Astrocyte of the spinal cord (primary cell): ENCODE data around the gene SPATA1.

ENCODE experiments used
- DNase-seq: peaks from one replicate; pipeline ENCODE4 v3.0.0; 2011; ENCODE audit warnings: low read depth, low spot score
- H3K4me3 ChIP-seq: 2 replicates; pipeline ENCODE4 v1.5.1; 2011; ENCODE audit warnings: low read depth, mild to moderate bottlenecking, low read length, moderate library complexity
- in situ Hi-C: cut with HindIII; loops from 2 replicates; pipeline ENCODE4 v1.10.0; 2017; ENCODE audit warnings: low sequenced_read_pairs
- TF ChIP-seq, protein P1 (sequence below): IDR thresholded peaks from 2 replicates; pipeline ENCODE4 v1.5.1; 2012; ENCODE audit warnings: low read depth, mild to moderate bottlenecking, low read length, inconsistent platforms

The SPATA1 gene

DNA sequence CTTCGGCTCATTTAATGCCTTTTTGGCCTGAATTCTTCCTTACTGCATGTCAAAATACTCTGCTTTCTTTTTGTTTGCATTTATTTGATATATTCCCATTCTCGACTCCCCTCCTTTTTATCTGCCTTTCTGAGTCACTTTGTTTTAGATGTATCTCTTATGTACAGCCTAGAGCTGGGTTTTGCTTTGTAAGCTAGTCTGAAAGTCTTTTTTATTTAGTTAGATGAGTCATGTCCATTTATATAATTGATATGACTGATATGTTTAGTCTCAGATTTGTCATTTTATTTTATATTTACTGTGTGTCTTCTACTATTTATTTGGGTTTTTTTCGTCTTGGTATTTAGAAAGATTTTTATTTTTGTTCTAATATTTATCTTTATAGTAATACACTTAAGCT is 33.8 kb downstream of the SPATA1 start:
- in situ Hi-C loops: no loop called here
- no peak overlapping the region for H3K4me3 ChIP-seq
- DNase-seq: peak; percentile 37
- TF ChIP-seq, protein P1, sequence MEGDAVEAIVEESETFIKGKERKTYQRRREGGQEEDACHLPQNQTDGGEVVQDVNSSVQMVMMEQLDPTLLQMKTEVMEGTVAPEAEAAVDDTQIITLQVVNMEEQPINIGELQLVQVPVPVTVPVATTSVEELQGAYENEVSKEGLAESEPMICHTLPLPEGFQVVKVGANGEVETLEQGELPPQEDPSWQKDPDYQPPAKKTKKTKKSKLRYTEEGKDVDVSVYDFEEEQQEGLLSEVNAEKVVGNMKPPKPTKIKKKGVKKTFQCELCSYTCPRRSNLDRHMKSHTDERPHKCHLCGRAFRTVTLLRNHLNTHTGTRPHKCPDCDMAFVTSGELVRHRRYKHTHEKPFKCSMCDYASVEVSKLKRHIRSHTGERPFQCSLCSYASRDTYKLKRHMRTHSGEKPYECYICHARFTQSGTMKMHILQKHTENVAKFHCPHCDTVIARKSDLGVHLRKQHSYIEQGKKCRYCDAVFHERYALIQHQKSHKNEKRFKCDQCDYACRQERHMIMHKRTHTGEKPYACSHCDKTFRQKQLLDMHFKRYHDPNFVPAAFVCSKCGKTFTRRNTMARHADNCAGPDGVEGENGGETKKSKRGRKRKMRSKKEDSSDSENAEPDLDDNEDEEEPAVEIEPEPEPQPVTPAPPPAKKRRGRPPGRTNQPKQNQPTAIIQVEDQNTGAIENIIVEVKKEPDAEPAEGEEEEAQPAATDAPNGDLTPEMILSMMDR: no peak

DNA sequence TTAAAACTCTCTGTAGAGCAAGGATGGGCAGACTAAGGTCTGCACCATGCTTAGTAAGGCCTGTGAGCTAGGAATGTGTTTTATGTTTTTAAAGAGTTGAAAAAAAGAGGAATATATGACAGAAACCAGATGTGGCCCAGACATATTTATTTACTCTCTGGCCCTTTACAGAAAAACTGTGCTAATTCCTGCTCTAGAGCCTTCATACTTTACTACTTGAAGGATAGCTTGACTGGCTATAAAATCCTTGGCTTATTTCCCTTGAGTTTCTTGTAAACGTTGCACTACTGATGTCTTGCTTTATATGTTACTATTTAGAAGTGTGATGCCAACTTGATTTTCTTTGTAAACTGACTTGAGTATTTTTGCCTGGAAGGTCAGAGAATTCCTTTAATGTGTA is 34.6 kb downstream of the SPATA1 start:
- DNase-seq: no peak
- H3K4me3 ChIP-seq: no peak overlapping the region
- in situ Hi-C loops: no loop called here
- TF ChIP-seq, protein P1: no peak

DNA sequence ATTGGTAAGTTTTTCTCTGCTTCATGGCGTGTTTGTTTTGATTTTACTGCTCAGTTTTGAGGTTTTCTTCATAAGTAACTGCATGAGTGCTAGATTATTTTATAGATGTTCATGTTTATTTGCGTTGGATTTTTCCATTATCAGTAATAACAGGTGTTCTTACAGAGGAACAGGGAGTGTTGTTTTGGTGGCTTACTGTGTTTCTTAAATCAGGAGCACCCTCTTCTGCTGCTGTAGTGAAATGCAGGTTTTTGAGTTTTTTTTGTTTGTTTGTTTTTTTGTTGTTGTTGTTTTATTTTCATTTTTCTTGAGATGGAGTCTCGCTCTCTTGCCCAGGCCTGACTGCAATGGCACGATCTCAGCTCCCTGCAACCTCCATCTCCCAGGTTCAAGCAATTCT is 35.5 kb downstream of the SPATA1 start:
- H3K4me3 ChIP-seq: no peak overlapping the region
- in situ Hi-C loops: no loop called here
- no peak for DNase-seq
- TF ChIP-seq, protein P1: no peak

DNA sequence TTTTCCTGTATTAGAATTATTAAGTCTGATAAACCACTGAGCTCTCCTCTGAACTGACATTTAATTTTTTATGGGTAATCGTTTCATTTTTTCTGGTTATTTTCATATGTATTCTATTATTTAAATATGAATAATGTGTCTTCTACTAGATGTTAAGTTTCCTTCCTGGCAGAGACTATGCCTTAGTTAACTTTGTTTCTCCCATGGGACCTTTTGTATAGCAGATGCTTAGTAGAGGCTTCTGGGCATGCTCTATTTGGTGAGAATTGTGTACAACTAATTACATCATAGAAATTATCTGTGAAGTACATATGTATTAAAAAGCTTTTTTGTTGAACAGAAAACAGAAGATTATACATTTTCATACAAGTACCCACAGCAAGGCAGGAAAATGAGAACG is 44.6 kb downstream of the SPATA1 start:
- DNase-seq: no peak
- H3K4me3 ChIP-seq: no peak overlapping the region
- TF ChIP-seq, protein P1: no peak
- in situ Hi-C loops: no loop called here

DNA sequence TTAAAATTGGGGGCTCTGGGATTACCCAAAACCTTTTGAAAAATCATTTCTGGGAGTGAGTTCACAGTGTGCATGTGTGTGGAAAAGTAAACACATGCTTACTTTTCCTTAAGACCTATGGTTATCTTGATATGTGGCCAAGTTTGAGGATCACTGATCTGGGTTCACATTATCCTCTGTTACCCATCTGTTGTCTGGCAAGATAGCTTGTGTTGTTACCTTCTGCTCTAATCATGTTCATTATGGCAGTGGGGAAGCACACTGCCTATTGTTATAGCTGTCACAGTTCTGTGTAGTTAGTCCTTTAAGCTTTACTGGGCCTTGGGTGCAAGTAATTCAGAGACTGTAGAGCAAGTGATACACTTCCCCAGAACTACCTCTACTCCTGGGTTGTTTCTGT is 63.0 kb downstream of the SPATA1 start:
- TF ChIP-seq, protein P1: no peak
- no peak for DNase-seq
- in situ Hi-C loops: no loop called here
- no peak overlapping the region for H3K4me3 ChIP-seq

DNA sequence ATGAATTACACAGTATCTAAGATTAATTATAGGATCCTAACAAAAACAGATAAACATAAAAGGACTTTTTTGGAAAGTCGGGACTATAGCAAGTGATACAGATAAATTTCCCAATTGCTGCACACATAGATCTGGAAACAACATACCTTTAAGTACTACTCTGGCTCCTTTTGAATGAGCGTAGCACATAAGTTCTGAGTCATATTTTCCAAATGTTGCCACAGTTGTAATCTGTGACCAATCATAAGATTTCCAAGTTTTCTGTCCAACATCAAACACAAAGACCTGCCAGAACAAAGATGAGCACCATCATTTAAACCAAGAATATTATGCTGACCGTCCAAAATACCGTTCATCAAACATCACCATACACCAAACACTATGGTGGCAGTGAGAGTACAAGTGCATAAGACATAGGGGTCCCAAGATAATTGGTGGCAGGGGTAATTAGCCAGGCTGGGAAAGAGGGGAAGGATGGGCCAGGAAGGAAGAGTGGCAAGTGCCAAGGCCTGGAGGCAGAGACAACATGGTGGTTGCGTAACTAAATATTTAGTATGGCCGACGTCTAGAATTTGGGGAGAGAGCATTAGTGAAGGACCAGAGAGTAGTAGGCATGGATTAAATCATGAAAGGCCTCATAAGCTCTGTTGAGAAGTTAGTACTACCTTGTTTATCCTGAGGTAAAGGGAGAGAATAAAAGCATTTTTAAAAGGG is 64.4 kb downstream of the SPATA1 start:
- DNase-seq: peak; percentile 53
- TF ChIP-seq, protein P1: no peak
- H3K4me3 ChIP-seq: no peak overlapping the region
- in situ Hi-C loops: no loop called here
